AG09319 (cell line): Measurements from ENCODE around the gene RNF213.

Source experiments
- DNase-seq: peaks from one replicate; pipeline ENCODE4 v3.0.0-alpha.2; 2010; ENCODE audit warnings: low read depth; ENCODE audit errors: extremely low read depth
- CTCF ChIP-seq: IDR thresholded peaks from 2 replicates; pipeline ENCODE4 v1.5.1; 2011; ENCODE audit warnings: low read depth, mild to moderate bottlenecking, inconsistent platforms, low read length, moderate library complexity

RNF213 gene

GRCh38 chr17:80429356-80430275, 169.0 kb downstream of the RNF213 start:
- TF ChIP-seq CTCF, result no peak
- no peak for DNase-seq

- no peak for DNase-seq
- no peak for TF ChIP-seq CTCF
Measured at GRCh38 chr17:80430446-80431245, 170.0 kb downstream of the RNF213 start.

GRCh38 chr17:80431246-80432195, 170.9 kb downstream of the RNF213 start:
- no peak for DNase-seq
- TF ChIP-seq CTCF, result no peak

GRCh38 chr17:80432350-80432955, 171.8 kb downstream of the RNF213 start:
- no peak for TF ChIP-seq CTCF
- DNase-seq, result no peak

- DNase-seq, result no peak
- no peak for TF ChIP-seq CTCF
Measured at GRCh38 chr17:80432961-80433550, 172.4 kb downstream of the RNF213 start.

- no peak for TF ChIP-seq CTCF
- no peak for DNase-seq
Measured at GRCh38 chr17:80433916-80434666, 173.4 kb downstream of the RNF213 start.
